Measurements from ENCODE around the gene KAT7.

DNA sequence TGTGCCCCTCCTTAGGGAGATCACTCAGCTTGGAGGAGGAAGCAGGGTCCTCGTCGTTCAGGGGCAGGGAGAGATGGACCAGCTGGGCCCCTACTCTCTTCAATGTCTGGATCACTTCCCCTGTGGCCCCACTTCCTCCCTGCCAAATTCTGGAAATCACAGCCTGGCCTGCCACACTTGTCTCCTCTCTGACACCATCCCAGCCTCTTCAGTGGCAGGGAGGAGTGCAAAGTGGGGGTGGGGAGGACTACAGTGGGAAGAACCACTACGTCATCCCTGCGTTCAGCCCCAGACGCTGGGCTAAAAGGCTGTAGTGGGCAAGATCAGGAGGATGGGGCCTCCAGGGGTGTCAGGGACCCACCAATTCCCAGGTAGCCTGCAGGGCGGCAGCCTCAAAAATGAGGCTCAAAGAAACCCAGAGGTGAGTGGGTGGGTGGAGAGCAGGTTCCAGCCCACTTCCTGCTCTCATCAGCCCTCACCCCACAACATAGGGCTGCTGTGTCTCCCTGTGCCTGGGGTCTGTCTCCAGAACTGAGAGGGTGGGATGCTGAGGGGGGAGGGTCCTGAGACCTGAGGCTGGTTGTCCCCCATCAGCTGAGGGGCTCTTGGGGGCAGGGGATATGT lies 84.4 kb downstream of the KAT7 start:
- TF ChIP-seq JUND (IDR thresholded peaks at IDR 0.05; ENCODE audit: low read depth, low read length) (no peak), EP300 (IDR thresholded peaks at IDR 0.05; ENCODE audit: borderline replicate concordance in 1 of 2, control insufficient read depth in 1 of 2, low read depth in 2 of 2, low read length in 2 of 2) (no peak), SIN3A (IDR thresholded peaks at IDR 0.05; ENCODE audit: low read depth, low read length) (no peak), FOXK2 (IDR thresholded peaks at IDR 0.05) (no peak), CBFB (IDR thresholded peaks at IDR 0.05; ENCODE audit: low read depth) (no peak), POLR2A (IDR thresholded peaks at IDR 0.05; ENCODE audit: low read depth, low read length) (no peak), TCF7 (IDR thresholded peaks at IDR 0.05; ENCODE audit: borderline replicate concordance) (no peak)
- TF ChIP-seq, protein P1, sequence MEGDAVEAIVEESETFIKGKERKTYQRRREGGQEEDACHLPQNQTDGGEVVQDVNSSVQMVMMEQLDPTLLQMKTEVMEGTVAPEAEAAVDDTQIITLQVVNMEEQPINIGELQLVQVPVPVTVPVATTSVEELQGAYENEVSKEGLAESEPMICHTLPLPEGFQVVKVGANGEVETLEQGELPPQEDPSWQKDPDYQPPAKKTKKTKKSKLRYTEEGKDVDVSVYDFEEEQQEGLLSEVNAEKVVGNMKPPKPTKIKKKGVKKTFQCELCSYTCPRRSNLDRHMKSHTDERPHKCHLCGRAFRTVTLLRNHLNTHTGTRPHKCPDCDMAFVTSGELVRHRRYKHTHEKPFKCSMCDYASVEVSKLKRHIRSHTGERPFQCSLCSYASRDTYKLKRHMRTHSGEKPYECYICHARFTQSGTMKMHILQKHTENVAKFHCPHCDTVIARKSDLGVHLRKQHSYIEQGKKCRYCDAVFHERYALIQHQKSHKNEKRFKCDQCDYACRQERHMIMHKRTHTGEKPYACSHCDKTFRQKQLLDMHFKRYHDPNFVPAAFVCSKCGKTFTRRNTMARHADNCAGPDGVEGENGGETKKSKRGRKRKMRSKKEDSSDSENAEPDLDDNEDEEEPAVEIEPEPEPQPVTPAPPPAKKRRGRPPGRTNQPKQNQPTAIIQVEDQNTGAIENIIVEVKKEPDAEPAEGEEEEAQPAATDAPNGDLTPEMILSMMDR (IDR thresholded peaks at IDR 0.05 in 2 of 3, conservative IDR thresholded peaks at IDR 0.05 in 1 of 3; ENCODE audit: control insufficient read depth in 2 of 3, extremely low read depth in 1 of 3, insufficient read depth in 1 of 3, low read depth in 3 of 3, low read length in 3 of 3), result no peak
- TF ChIP-seq, protein P2, sequence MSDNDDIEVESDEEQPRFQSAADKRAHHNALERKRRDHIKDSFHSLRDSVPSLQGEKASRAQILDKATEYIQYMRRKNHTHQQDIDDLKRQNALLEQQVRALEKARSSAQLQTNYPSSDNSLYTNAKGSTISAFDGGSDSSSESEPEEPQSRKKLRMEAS (IDR thresholded peaks at IDR 0.05; ENCODE audit: low read depth, low read length), result no peak
- TF ChIP-seq, protein P3, sequence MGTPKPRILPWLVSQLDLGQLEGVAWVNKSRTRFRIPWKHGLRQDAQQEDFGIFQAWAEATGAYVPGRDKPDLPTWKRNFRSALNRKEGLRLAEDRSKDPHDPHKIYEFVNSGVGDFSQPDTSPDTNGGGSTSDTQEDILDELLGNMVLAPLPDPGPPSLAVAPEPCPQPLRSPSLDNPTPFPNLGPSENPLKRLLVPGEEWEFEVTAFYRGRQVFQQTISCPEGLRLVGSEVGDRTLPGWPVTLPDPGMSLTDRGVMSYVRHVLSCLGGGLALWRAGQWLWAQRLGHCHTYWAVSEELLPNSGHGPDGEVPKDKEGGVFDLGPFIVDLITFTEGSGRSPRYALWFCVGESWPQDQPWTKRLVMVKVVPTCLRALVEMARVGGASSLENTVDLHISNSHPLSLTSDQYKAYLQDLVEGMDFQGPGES (IDR thresholded peaks at IDR 0.05), result no peak

All from GM12878 (cell line).